Peyer's patch (tissue), 4 donors: ENCODE results near the gene DHTKD1.
"Not testable (repeated sequence)": the region's sequence is repeated elsewhere in the genome, so short reads cannot be mapped to it uniquely, and the experiment has no call there.

Source experiments
- CTCF ChIP-seq, 6 experiments: fragments of 450-650 bp in 4 of 6; fragments of 200-600 bp in 2 of 6; sonication (generic) in 1 of 6; IDR thresholded peaks; one replicate each; pipeline ENCODE4 v1.5.1; 2017 to 2019; ENCODE audit warnings: antibody characterized with exemption in 6 of 6, mild to moderate bottlenecking in 3 of 6, moderate library complexity in 1 of 6
- POLR2A ChIP-seq, 2 donors: fragments of 450-650 bp; IDR thresholded peaks; one replicate each; pipeline ENCODE4 v1.5.1; 2017; ENCODE audit warnings: antibody characterized with exemption in 2 of 2, mild to moderate bottlenecking in 2 of 2, moderate library complexity in 2 of 2

- not testable (repeated sequence) for TF ChIP-seq CTCF, POLR2A (IDR thresholded peaks at IDR 0.05)
Observed at GRCh38 chr10:12171512-12171911, 102.8 kb downstream of the DHTKD1 start.
